ENCODE measurements around the gene CAMK2D.

The CAMK2D gene

GRCh38 chr4:113472864-113473263 lies 288.7 kb downstream of the CAMK2D start:
- DNase-seq (ENCODE audit: low read depth): no peak

- no peak for DNase-seq (ENCODE audit: low read depth)
Measured at GRCh38 chr4:113471146-113471860, 290.2 kb downstream of the CAMK2D start.

GRCh38 chr4:113469926-113470325 lies 291.6 kb downstream of the CAMK2D start:
- DNase-seq (ENCODE audit: low read depth): no peak

- no peak for DNase-seq (ENCODE audit: low read depth)
Measured at GRCh38 chr4:113469023-113469390, 292.5 kb downstream of the CAMK2D start.

GRCh38 chr4:113468165-113469022 lies 293.1 kb downstream of the CAMK2D start:
- no peak for DNase-seq (ENCODE audit: low read depth)

GRCh38 chr4:113467581-113467980 lies 294.0 kb downstream of the CAMK2D start:
- DNase-seq (ENCODE audit: low read depth): no peak

GRCh38 chr4:113462286-113462685 lies 299.3 kb downstream of the CAMK2D start:
- no peak for DNase-seq (ENCODE audit: low read depth)

- DNase-seq (ENCODE audit: low read depth): no peak
Measured at GRCh38 chr4:113461281-113461680, 300.3 kb downstream of the CAMK2D start.

GRCh38 chr4:113457886-113458285 lies 303.7 kb downstream of the CAMK2D start:
- DNase-seq (ENCODE audit: low read depth): no peak

GRCh38 chr4:113457121-113457520 lies 304.4 kb downstream of the CAMK2D start:
- no peak for DNase-seq (ENCODE audit: low read depth)

- DNase-seq (ENCODE audit: low read depth): no peak
Measured at GRCh38 chr4:113455061-113455460, 306.5 kb downstream of the CAMK2D start.

- no peak for DNase-seq (ENCODE audit: low read depth)
Measured at GRCh38 chr4:113452868-113453620, 308.5 kb downstream of the CAMK2D start.

- no peak for DNase-seq (ENCODE audit: low read depth)
Measured at GRCh38 chr4:113452152-113452551, 309.4 kb downstream of the CAMK2D start.

GRCh38 chr4:113450295-113451080 lies 311.1 kb downstream of the CAMK2D start:
- no peak for DNase-seq (ENCODE audit: low read depth)

GRCh38 chr4:113449410-113449974 lies 312.0 kb downstream of the CAMK2D start:
- DNase-seq (ENCODE audit: low read depth): no peak

- no peak for DNase-seq (ENCODE audit: low read depth)
Measured at GRCh38 chr4:113447769-113448168, 313.8 kb downstream of the CAMK2D start.

- no peak for DNase-seq (ENCODE audit: low read depth)
Measured at GRCh38 chr4:113447061-113447460, 314.5 kb downstream of the CAMK2D start.

GRCh38 chr4:113446019-113446418 lies 315.5 kb downstream of the CAMK2D start:
- DNase-seq (ENCODE audit: low read depth): no peak

- no peak for DNase-seq (ENCODE audit: low read depth)
Measured at GRCh38 chr4:113445286-113445685, 316.3 kb downstream of the CAMK2D start.

- no peak for DNase-seq (ENCODE audit: low read depth)
Measured at GRCh38 chr4:113444386-113444785, 317.2 kb downstream of the CAMK2D start.

GRCh38 chr4:113442826-113443225 lies 318.7 kb downstream of the CAMK2D start:
- DNase-seq (ENCODE audit: low read depth): no peak

GRCh38 chr4:113440371-113440770 lies 321.2 kb downstream of the CAMK2D start:
- DNase-seq (ENCODE audit: low read depth): no peak

Measured in CMK (cell line).